BE2C (cell line): ENCODE data around the gene GLYATL2.

Source experiments
- DNase-seq: peaks from one replicate; pipeline ENCODE4 v3.0.0-alpha.2; 2020
- H3K27me3 ChIP-seq: fragments of 250-450 bp; sonication (Bioruptor Pico); 2 replicates; pipeline ENCODE4 v1.5.1; 2020; ENCODE audit warnings: mild to moderate bottlenecking
- H3K36me3 ChIP-seq: fragments of 250-450 bp; sonication (Bioruptor Pico); 2 replicates; pipeline ENCODE4 v1.5.1; 2020; ENCODE audit warnings: mild to moderate bottlenecking
- H3K4me1 ChIP-seq: fragments of 250-450 bp; sonication (Bioruptor Pico); 2 replicates; pipeline ENCODE4 v1.5.1; 2020
- H3K4me3 ChIP-seq: 2 replicates; pipeline ENCODE4 v1.5.1; 2011; ENCODE audit warnings: low read depth, low read length
- H3K9me3 ChIP-seq: fragments of 250-450 bp; sonication (Bioruptor Pico); 2 replicates; pipeline ENCODE4 v1.5.1; 2020
- CTCF ChIP-seq: IDR thresholded peaks from 2 replicates; pipeline ENCODE4 v1.5.1; 2012; ENCODE audit warnings: mild to moderate bottlenecking, low read depth, low read length

GLYATL2 gene

GRCh38 chr11:58788355-58789023, 56.0 kb downstream of the GLYATL2 start:
- Histone ChIP-seq H3K36me3 (no peaks in the 10 kb centered on the region), H3K9me3 (no peaks in the 10 kb centered on the region), H3K4me3 (no peak overlapping the region), H3K27me3 (no peaks in the 10 kb centered on the region), H3K4me1 (no peaks in the 10 kb centered on the region)
- TF ChIP-seq CTCF: peak; percentile 84
- peak; percentile 28 for DNase-seq

- H3K4me1 ChIP-seq: no peaks in the 10 kb centered on the region
- no peaks in the 10 kb centered on the region for H3K36me3 ChIP-seq
- no peak overlapping the region for H3K4me3 ChIP-seq
- H3K9me3 ChIP-seq: no peaks in the 10 kb centered on the region
- DNase-seq: no peak
- H3K27me3 ChIP-seq: no peaks in the 10 kb centered on the region
- TF ChIP-seq CTCF: no peak
Measured at GRCh38 chr11:58787903-58788302, 56.6 kb downstream of the GLYATL2 start.

- H3K4me3 ChIP-seq: no peak overlapping the region
- no peaks in the 10 kb centered on the region for H3K4me1 ChIP-seq
- H3K27me3 ChIP-seq: no peaks in the 10 kb centered on the region
- TF ChIP-seq CTCF: no peak
- DNase-seq: no peak
- no peaks in the 10 kb centered on the region for H3K36me3 ChIP-seq
- no peaks in the 10 kb centered on the region for H3K9me3 ChIP-seq
Measured at GRCh38 chr11:58786693-58787092, 57.8 kb downstream of the GLYATL2 start.

GRCh38 chr11:58784995-58785394, 59.5 kb downstream of the GLYATL2 start:
- Histone ChIP-seq H3K9me3 (no peaks in the 10 kb centered on the region), H3K27me3 (no peaks in the 10 kb centered on the region), H3K4me1 (no peaks in the 10 kb centered on the region), H3K36me3 (no peaks in the 10 kb centered on the region), H3K4me3 (no peak overlapping the region)
- no peak for DNase-seq
- TF ChIP-seq CTCF: peak; percentile 31; the same call in 1 of the 2 replicates
